Heart right ventricle (tissue), 16 donors: ENCODE results near the gene LARP4B. TPM values are rescaled to one million over a fixed set of nuclear protein-coding genes. Genes with fewer than 3 reads are reported as not detected.

Experiments
- ATAC-seq, 8 donors: fragments of 200-7000 bp; cut with Tn5 transposase; one replicate each; pipeline ENCODE4 v1.9.1; 2020; ENCODE audit warnings: mild to moderate bottlenecking in 8 of 8, moderate library complexity in 8 of 8, moderate number of reproducible peaks in 1 of 8
- DNase-seq, 2 donors: peaks; one replicate each; pipeline ENCODE4 v3.0.0-alpha.2; 2020
- H3K27ac ChIP-seq, 10 donors: fragments of 200-600 bp; sonication (generic) in 2 of 10; one replicate each; pipeline versions ENCODE4 v1.5.0 to v1.8.0; 2020 to 2022; ENCODE audit warnings: mild to moderate bottlenecking in 3 of 10
- H3K27me3 ChIP-seq, 7 donors: fragments of 200-600 bp; one replicate each; pipeline ENCODE4 v1.8.0; 2021 to 2022; ENCODE audit warnings: mild to moderate bottlenecking in 2 of 7
- H3K36me3 ChIP-seq, 9 donors: fragments of 200-600 bp; sonication (generic) in 1 of 9; one replicate each; pipeline versions ENCODE4 v1.5.0 to v1.8.0; 2020 to 2022; ENCODE audit warnings: mild to moderate bottlenecking in 2 of 9
- H3K4me1 ChIP-seq, 9 donors: fragments of 200-600 bp; sonication (generic) in 1 of 9; one replicate each; pipeline versions ENCODE4 v1.5.0 to v1.8.0; 2020 to 2022; ENCODE audit warnings: mild to moderate bottlenecking in 4 of 9
- H3K4me3 ChIP-seq, 10 donors: fragments of 200-600 bp; sonication (generic) in 2 of 10; one replicate each; pipeline versions ENCODE4 v1.5.0 to v1.8.0; 2020 to 2022; ENCODE audit warnings: mild to moderate bottlenecking in 7 of 10, moderate library complexity in 2 of 10
- H3K9me3 ChIP-seq, 11 donors: fragments of 200-600 bp in 10 of 11; sonication (generic) in 2 of 11; one replicate each; pipeline versions ENCODE4 v1.5.0 to v1.8.0; 2013 to 2022; ENCODE audit warnings: mild to moderate bottlenecking in 2 of 11, control low read depth in 1 of 11, moderate library complexity in 1 of 11
- WGBS, 2 donors: extraction: QIAGEN DNeasy Blood & Tissue Kit; methylation state at CpG; one replicate each; pipeline ENCODE4 v1.1.7; 2013; ENCODE audit warnings: inconsistent platforms in 1 of 2; 5-methylcytosine and 5-hydroxymethylcytosine counted together
- intact Hi-C, 10 donors: fragments of 100-400 bp; cut with DNase I; formaldehyde crosslinking; loops; one replicate each; pipeline versions ENCODE4 v1.11.1 to v1.14.2; 2022
- polyA plus RNA-seq, 2 donors: library from polyadenylated mRNA; stranded (reverse); fragments of 200-250 nt; gene quantifications; one replicate each; pipeline ENCODE4 v1.2.3, GENCODE V29; 2013
- total RNA-seq, 10 donors: library from RNA; stranded (reverse); fragmentation: NEBNext Ultra II Directional in 3 of 10; extraction: Animal tissue kit (Norgen Biotek cat#: 25700) in 3 of 10; gene quantifications; one replicate each; pipeline versions ENCODE4 v1.2.1 to v1.2.4, GENCODE V29; 2021 to 2023
- TF ChIP-seq, protein P1 (sequence below), 9 donors: fragments of 200-600 bp; sonication (generic) in 2 of 9; IDR thresholded peaks; one replicate each; pipeline versions ENCODE4 v1.5.0 to v1.8.0; 2021 to 2022; ENCODE audit warnings: antibody characterized with exemption in 9 of 9, mild to moderate bottlenecking in 5 of 9, moderate library complexity in 1 of 9
- donor health status: Arrhythmogenic right ventricular cardiomyopathy.
- donor health status: ischemic (EF 13 %, LVEDD 7.1; RV severe dilation, severe dysfunction).
- donor health status: healthy with polysubstance abuse.
- donor health status: DM: no; HTN: yes; CAD: no.
- donor health status: DM: no; HTN: no; CAD: no.
- donor health status: ischemic (EF 25% LVEDD 6.9; RV normal size, moderate dysfunction).
- donor health status: ischemic (EF 25% LVEDD 5.7; RV mildly dilated, moderate dysfunction).
- donor health status: healthy.
- donor health status: DM: yes; HTN: yes; CAD: no.
- donor health status: Ischemic cardiomyopathy.
- donor health status: ischemic (EF 35%, LVEDD 5.7; RV mildly dilated, moderate dysfunction).
- donor health status: nonischemic (EF 11% LVEDD 7.7; RV severe dilation, severe dysfunction).
- donor health status: DM: yes; HTN: yes; CAD: no.
- donor health status: PGD.
- donor health status: ischemic (EF 29% LVEDD 5.4; RV normal size, mild dysfunction).
- donor health status: nonischemic (EF 23%, LVEDD 6.1; RV moderate dilation, normal function).

The LARP4B gene
- total and polyA plus RNA-seq, 12 donors = 10.6 to 82.6 (median 61.9) TPM

- TF ChIP-seq, protein P1, sequence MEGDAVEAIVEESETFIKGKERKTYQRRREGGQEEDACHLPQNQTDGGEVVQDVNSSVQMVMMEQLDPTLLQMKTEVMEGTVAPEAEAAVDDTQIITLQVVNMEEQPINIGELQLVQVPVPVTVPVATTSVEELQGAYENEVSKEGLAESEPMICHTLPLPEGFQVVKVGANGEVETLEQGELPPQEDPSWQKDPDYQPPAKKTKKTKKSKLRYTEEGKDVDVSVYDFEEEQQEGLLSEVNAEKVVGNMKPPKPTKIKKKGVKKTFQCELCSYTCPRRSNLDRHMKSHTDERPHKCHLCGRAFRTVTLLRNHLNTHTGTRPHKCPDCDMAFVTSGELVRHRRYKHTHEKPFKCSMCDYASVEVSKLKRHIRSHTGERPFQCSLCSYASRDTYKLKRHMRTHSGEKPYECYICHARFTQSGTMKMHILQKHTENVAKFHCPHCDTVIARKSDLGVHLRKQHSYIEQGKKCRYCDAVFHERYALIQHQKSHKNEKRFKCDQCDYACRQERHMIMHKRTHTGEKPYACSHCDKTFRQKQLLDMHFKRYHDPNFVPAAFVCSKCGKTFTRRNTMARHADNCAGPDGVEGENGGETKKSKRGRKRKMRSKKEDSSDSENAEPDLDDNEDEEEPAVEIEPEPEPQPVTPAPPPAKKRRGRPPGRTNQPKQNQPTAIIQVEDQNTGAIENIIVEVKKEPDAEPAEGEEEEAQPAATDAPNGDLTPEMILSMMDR (IDR thresholded peaks at IDR 0.05) = no peak
- peak in 1 of 2 donors; percentile 31 for DNase-seq
- peak in 2 of 8 donors; percentile 1 to 16 for ATAC-seq
- Histone ChIP-seq H3K36me3 (peaks cover 0 to 10% (median 0%) of the 10 kb centered on the region in 9 donors), H3K4me3 (peak overlapping the region; percentile 30 to 86 (median 74)), H3K4me1 (peaks cover 5 to 52% (median 43%) of the 10 kb centered on the region in 9 donors), H3K27ac (peak overlapping the region; percentile 70 to 98 (median 90)), H3K9me3 (no peaks in the 10 kb centered on the region), H3K27me3 (no peaks in the 10 kb centered on the region)
- intact Hi-C loops = loop anchor here in 6 of 10 donors (5.0 to 10.0 kb wide), 5 partner anchors 54 to 124 kb away; partner anchors contain the start of genes GTPBP4 (in 5 of the 6), IDI1 (in 1 of the 6) and WDR37 (in 1 of the 6)
- 1% methylated on average over 40 to 62 of the region's 63 CpGs for WGBS, 2 donors
These were observed 730 bp downstream of the LARP4B start for GRCh38 chr10:930625-931325.

DNA sequence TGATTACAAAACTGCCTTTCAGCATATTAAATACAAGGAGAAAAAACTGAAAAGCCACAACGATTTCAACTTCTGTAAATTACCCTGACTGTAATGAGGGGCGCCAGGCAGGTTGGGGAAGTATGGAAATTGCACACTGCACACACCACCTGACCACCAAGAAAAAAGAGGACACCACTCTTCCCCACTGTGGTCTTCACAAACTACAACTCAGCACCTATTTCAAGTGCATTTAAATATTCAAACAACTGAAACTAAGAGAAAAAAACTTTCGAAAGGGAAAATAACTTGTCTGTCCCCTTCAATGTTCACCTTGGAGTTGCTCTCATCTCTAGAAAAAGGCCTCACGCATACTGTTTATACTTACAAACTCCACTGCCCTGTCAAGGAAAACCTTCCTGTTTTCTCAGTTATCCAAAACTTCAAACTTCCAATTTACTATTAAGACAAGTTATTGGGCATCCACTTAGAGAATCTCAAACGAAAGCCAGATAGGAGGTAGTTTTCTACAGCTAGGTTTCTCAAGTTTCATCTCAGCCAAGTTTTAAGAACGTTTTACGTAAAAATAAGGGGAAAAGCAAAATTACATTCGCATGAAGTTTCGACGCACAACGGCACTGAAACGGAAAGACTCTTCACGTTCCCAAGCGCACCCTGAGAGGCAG, 1.4 kb downstream of the LARP4B start:
- H3K4me3 ChIP-seq = peak overlapping the region; percentile 30 to 86 (median 74)
- no peaks in the 10 kb centered on the region for H3K9me3 ChIP-seq
- H3K27me3 ChIP-seq = no peaks in the 10 kb centered on the region
- WGBS, 2 donors = 7 to 9% methylated on average over 14 of the region's 14 CpGs
- H3K27ac ChIP-seq = peak overlapping the region in 8 of 10 donors; percentile 70 to 98 (median 94)
- intact Hi-C loops = loop anchor here in 7 of 10 donors (5.0 to 10.0 kb wide), 7 partner anchors 55 to 238 kb away; partner anchors contain the start of genes GTPBP4 (in 5 of the 7), IDI1 (in 1 of the 7) and WDR37 (in 1 of the 7)
- no peak for DNase-seq
- TF ChIP-seq, protein P1 (IDR thresholded peaks at IDR 0.05) = no peak
- no peak for ATAC-seq
- H3K36me3 ChIP-seq = peaks cover 0 to 17% (median 0%) of the 10 kb centered on the region in 9 donors
- H3K4me1 ChIP-seq = peaks cover 5 to 57% (median 43%) of the 10 kb centered on the region in 9 donors

DNA sequence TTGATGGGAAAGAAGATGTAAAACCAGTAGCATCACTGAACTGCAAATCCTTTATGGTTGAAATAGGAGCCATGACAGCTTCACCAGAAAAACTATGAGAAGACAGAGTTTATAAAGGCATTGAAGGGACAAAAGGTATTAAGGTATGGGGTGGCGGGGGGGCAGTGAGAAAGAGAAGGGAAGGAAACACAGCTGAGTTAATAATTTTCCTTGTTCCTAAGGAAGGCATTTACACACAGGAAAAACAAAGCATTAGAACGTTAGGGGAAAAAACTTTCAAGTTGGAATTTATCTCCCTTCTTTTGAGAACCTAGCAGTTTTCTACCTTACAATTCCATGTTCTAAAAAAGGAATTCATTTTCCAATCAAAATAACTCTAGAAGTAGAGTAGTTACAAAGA, 4.4 kb downstream of the LARP4B start:
- intact Hi-C loops = loop anchor here in 3 of 10 donors (5.0 to 10.0 kb wide), 2 partner anchors 62 to 235 kb away; no protein-coding TSS in a partner anchor
- Histone ChIP-seq H3K4me3 (no peak overlapping the region), H3K36me3 (peaks cover 0 to 31% (median 0%) of the 10 kb centered on the region in 9 donors), H3K9me3 (no peaks in the 10 kb centered on the region), H3K27ac (peak overlapping the region in 1 of 10 donors; percentile 46), H3K4me1 (peaks cover 5 to 77% (median 50%) of the 10 kb centered on the region in 9 donors), H3K27me3 (no peaks in the 10 kb centered on the region)
- 43 to 55% methylated on average over 2 of the region's 2 CpGs for WGBS, 2 donors
- no peak for DNase-seq
- TF ChIP-seq, protein P1 (IDR thresholded peaks at IDR 0.05) = no peak
- ATAC-seq = no peak

- Histone ChIP-seq H3K27me3 (no peaks in the 10 kb centered on the region), H3K9me3 (no peaks in the 10 kb centered on the region), H3K4me3 (no peak overlapping the region), H3K36me3 (peaks cover 0 to 31% (median 0%) of the 10 kb centered on the region in 9 donors), H3K4me1 (peaks cover 5 to 86% (median 56%) of the 10 kb centered on the region in 9 donors), H3K27ac (no peak overlapping the region)
- TF ChIP-seq, protein P1 (IDR thresholded peaks at IDR 0.05) = no peak
- ATAC-seq (no peak), DNase-seq (no peak)
- intact Hi-C loops = loop anchor here in 3 of 10 donors (5.0 to 10.0 kb wide), 2 partner anchors 61 to 234 kb away; no protein-coding TSS in a partner anchor
- 68 to 73% methylated on average over 4 of the region's 4 CpGs for WGBS, 2 donors
These were observed 5.3 kb downstream of the LARP4B start for GRCh38 chr10:926075-926698.
